Mesodermal cell (in vitro differentiated cells): Measurements from ENCODE around the gene PKD1.
"Not testable (repeated sequence)": the region's sequence is repeated elsewhere in the genome, so short reads cannot be mapped to it uniquely, and the experiment has no call there.

ENCODE experiments used
- H3K27ac ChIP-seq: 2 replicates; pipeline ENCODE4 v1.7.0; 2013; ENCODE audit warnings: mild to moderate bottlenecking, low read depth, low read length, moderate library complexity; ENCODE audit not compliant: severe bottlenecking
- H3K36me3 ChIP-seq: 2 replicates; pipeline ENCODE4 v1.7.1; 2013; ENCODE audit warnings: mild to moderate bottlenecking, low read length, moderate library complexity; ENCODE audit not compliant: control insufficient read depth, insufficient read depth
- H3K4me1 ChIP-seq: one replicate; pipeline ENCODE4 v1.7.1; 2013; ENCODE audit warnings: mild to moderate bottlenecking, low read length; ENCODE audit not compliant: insufficient read depth, control insufficient read depth, poor library complexity, severe bottlenecking
- H3K4me3 ChIP-seq: 2 replicates; pipeline ENCODE4 v1.7.0; 2013; ENCODE audit warnings: low read length, control low read depth, mild to moderate bottlenecking; ENCODE audit not compliant: insufficient read depth, poor library complexity, severe bottlenecking; ENCODE audit errors: extremely low read depth
- H3K9me3 ChIP-seq: 2 replicates; pipeline ENCODE4 v1.7.1; 2013; ENCODE audit warnings: mild to moderate bottlenecking, low read length, moderate library complexity; ENCODE audit not compliant: control insufficient read depth
- WGBS, 2 experiments: methylation state at CpG; one replicate each; pipeline ENCODE4 v1.1.5; 2013; ENCODE audit warnings: missing lambda C conversion rate in 2 of 2; ENCODE audit not compliant: insufficient coverage in 2 of 2; 5-methylcytosine and 5-hydroxymethylcytosine counted together

The PKD1 gene

DNA sequence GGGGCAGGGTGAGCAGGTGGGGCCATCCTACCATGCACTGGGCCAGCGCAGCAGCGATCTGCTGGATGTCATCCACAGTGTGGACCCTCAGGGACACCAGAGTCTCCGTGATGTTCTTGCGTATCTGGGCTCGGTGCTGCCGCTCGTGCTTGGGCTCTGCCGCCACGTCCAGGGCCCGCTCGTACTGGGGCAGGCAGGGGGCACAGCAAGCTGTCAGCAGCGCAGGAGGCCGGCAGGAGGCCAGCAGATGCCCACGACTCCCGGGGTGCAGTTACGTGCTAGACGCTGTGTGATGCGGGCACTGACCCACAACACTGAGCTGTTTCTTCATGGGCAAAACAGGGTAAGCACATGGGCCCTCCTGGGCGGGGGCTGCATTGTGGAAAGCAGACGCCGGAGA lies 30.4 kb downstream of the PKD1 start:
- not testable (repeated sequence) for H3K27ac ChIP-seq, H3K4me3 ChIP-seq, H3K9me3 ChIP-seq, H3K4me1 ChIP-seq
- WGBS, 2 experiments = 94% methylated on average over 8 to 21 of the region's 21 CpGs
- peaks cover 19% of the 10 kb centered on the region for H3K36me3 ChIP-seq

DNA sequence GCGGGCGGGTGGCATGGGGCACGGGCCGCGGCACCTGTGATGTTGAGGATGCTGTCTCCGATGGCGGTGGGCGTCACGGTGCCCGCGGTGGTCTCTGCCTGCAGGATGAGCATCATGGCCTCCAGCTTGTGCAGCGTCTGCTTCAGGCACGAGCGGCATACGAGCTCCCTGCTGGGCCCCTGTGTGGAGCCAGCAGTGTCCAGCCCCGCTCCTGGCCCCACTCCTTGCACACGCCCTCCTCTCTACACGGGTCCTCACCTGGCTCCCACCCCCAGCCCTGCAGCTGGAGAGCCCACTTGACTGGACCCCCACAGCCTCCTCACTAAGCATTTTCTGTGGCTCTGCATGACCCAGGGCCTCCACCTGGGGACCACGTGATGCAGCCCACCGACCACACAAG lies 31.2 kb downstream of the PKD1 start:
- peaks cover 22% of the 10 kb centered on the region for H3K36me3 ChIP-seq
- H3K27ac ChIP-seq, H3K4me3 ChIP-seq, H3K4me1 ChIP-seq, H3K9me3 ChIP-seq: not testable (repeated sequence)
- WGBS, 2 experiments = 96 to 97% methylated on average over 11 of the region's 20 CpGs

DNA sequence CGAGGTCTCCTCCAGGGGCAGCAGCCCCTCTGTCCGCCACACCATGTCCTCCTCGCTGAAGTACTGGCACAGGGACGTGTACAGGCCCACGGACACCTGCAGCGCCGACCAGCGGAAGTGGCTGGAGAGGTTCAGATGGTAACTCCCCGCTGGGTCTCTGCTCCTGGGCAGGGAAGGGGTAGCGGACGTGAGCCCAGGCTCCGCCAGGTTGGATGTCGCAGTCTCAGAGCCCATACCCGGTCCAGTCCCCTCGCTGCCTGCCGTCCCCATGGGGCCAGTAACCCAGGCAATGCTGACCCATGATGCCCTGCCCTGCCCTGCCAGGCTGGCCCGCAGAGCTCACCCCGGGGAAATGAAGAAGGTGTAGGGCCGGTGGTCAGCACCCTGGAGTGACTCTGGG lies 33.2 kb downstream of the PKD1 start:
- peaks cover 24% of the 10 kb centered on the region for H3K36me3 ChIP-seq
- no peaks in the 10 kb centered on the region for H3K4me1 ChIP-seq
- H3K9me3 ChIP-seq = no peaks in the 10 kb centered on the region
- no peak overlapping the region for H3K4me3 ChIP-seq
- no peak overlapping the region for H3K27ac ChIP-seq
- 97 to 99% methylated on average over 18 to 19 of the region's 19 CpGs for WGBS, 2 experiments

DNA sequence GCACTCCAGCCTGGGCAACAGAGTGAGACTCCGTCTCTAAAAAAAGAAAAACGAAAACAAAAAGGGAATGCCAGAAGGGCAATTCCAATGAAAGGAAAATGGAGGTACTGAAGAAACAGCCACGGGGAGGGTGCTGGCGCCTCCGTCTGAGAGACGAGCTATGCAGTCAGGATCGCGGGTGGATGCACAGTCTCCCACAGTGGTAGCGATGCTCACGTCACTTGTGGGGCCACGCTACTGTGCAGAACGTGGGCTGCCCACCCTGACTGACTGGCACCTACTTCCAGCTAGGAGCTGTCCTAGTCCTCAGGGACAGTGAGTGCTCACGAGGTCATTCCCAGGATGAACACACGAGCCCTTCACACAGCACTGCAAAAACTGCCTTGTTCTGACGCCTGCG lies 34.1 kb downstream of the PKD1 start:
- not testable (repeated sequence) for H3K9me3 ChIP-seq, H3K4me1 ChIP-seq, H3K4me3 ChIP-seq, H3K27ac ChIP-seq
- 93 to 95% methylated on average over 5 to 8 of the region's 16 CpGs for WGBS, 2 experiments
- H3K36me3 ChIP-seq = peaks cover 21% of the 10 kb centered on the region

DNA sequence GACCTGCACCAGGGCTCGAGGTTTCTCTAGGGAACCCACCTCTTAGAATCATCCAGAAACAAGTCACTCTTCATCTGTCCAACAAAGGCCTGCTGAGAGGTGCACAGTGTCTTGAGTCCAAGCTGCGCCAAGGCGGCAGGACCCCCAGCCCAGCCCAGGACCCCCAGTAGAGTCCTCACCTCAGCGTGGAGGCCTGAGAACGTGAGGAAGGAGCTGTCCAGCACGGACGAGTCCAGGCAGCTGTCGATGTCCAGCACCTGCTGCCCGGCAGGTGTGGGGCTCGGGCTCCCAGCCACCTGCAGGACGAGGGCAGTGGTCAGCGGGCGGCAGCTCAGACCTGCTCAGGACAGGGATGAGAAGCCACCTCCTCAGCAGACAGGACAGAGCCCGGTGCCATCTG lies 38.0 kb downstream of the PKD1 start:
- H3K9me3 ChIP-seq, H3K27ac ChIP-seq, H3K4me3 ChIP-seq, H3K4me1 ChIP-seq: not testable (repeated sequence)
- peaks cover 47% of the 10 kb centered on the region for H3K36me3 ChIP-seq
- WGBS, 2 experiments = 95 to 100% methylated on average over 2 to 4 of the region's 14 CpGs

DNA sequence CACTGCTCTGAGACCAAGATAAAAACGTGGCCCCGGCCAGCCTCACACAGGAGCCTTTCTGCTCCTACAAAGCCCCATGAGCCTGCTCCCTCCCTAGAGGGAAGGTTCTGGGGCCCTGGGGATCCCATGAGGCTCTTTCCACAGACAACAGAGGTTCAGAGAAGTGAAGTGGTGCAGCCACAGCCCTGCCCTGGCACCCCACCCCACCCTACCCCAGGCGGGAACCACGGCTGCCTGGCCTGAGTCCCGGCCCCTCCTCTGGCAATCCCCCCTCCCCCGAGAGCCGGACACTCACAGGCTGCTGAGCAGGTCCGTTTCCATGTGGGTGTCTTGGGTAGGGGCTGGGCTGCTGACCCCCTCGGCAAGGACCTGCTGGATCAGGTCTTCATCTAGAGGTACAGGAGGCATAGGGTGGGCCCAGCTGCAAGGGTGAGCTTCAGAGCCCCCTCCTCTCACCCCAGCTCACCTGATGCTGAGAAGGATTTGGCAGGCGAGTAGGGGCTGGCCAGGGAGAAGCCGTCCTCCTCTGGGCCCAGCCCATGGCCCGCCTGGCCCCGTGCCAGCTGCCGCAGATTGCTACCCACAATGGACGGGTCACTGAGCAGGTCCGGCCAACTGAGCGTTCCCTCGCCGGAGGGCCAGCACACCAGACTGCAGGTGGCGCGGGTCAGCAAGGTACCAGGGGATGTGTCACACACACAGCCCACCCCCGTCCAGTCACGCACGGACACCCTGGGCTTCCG lies 38.7 kb downstream of the PKD1 start:
- Histone ChIP-seq H3K4me3 (no peak overlapping the region), H3K9me3 (no peaks in the 10 kb centered on the region), H3K4me1 (peaks cover 3% of the 10 kb centered on the region), H3K27ac (no peak overlapping the region), H3K36me3 (peaks cover 50% of the 10 kb centered on the region)
- 98 to 99% methylated on average over 8 to 13 of the region's 25 CpGs for WGBS, 2 experiments

DNA sequence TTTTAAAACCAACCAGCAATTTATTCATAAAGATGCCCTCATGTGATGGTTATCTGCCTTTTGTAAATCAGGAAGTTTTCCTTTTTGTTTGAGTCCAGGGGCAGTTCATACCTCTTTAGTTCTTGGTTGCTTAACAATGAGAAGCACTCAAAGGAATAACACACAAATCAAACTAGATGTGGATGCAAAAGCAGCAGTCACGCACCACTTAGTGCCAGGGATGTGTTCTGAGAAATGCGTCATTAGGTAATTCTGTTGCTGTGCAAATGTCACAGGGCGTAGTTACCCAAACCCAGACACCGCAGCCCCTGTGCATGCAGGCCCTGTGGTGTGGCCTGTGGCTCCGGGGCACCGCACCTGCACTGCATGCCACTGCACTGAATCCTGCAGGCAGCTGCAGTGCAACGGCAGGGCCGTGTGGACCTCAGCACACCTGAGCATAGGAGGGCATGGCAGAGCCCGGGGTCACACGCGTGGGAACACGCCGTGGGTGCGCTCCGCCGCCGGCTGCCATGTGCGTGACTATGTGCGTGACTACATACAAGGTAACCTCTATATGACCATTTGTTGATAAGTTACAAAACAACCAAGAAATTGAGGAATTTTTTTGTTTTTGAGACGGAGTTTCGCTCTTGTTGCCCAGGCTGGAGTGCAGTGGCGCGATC lies 39.6 kb downstream of the PKD1 start:
- peaks cover 7% of the 10 kb centered on the region for H3K4me1 ChIP-seq
- WGBS, 2 experiments = 98 to 99% methylated on average over 14 to 18 of the region's 23 CpGs
- no peak overlapping the region for H3K27ac ChIP-seq
- peaks cover 56% of the 10 kb centered on the region for H3K36me3 ChIP-seq
- H3K9me3 ChIP-seq = no peaks in the 10 kb centered on the region
- H3K4me3 ChIP-seq = no peak overlapping the region

DNA sequence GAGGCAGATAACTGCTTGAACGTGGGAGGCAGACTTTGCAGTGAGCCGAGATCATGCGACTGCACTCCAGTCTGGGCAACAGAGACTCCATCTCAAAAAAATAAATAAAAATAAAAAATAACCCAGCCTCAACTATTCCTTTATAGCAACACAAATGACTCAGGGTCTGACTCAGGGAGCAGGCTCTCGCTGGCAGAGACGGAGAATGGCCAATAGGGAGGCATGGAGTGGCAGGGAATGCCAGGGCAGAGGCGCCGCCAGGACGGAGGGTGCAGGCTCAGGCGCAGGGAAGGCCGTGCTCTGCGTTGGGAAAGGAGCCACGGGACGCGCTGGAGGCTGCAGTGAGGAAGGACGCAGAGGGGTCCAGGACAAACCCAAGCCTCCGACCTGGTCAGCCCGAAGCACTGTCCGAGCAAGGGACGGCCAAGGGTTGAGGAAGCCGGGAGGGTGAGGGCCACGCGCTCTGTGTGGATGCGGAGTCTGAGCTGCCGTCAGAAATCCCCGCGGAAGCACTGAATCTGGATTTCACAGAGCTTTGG lies 40.3 kb downstream of the PKD1 start:
- H3K4me1 ChIP-seq = peaks cover 7% of the 10 kb centered on the region
- no peak overlapping the region for H3K27ac ChIP-seq
- no peaks in the 10 kb centered on the region for H3K9me3 ChIP-seq
- no peak overlapping the region for H3K4me3 ChIP-seq
- WGBS, 2 experiments = 96 to 97% methylated on average over 21 to 25 of the region's 26 CpGs
- H3K36me3 ChIP-seq = peaks cover 52% of the 10 kb centered on the region

DNA sequence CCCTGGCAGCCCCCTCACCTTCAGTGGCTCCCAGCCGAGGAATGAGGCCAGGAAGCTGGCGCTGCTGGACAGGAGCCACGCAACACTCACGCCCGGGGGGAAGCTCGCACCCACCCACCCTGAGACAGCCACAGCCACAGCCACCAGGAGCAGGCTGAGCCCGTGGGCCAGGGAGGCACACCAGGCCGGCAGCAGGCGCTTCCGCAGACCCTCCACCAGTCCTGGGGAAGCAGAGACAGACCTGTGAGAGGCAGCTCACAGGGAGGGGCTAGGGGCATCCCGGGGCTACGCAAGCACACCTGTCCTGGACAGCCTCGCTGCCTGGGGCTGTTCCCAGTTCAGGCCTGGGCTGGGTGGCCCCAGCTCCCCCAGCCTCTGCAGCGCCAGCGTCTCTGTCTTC lies 41.9 kb downstream of the PKD1 start:
- Histone ChIP-seq H3K4me1 (peaks cover 7% of the 10 kb centered on the region), H3K27ac (no peak overlapping the region), H3K4me3 (no peak overlapping the region), H3K36me3 (peaks cover 52% of the 10 kb centered on the region), H3K9me3 (no peaks in the 10 kb centered on the region)
- WGBS, 2 experiments = 91 to 94% methylated on average over 8 to 15 of the region's 15 CpGs

DNA sequence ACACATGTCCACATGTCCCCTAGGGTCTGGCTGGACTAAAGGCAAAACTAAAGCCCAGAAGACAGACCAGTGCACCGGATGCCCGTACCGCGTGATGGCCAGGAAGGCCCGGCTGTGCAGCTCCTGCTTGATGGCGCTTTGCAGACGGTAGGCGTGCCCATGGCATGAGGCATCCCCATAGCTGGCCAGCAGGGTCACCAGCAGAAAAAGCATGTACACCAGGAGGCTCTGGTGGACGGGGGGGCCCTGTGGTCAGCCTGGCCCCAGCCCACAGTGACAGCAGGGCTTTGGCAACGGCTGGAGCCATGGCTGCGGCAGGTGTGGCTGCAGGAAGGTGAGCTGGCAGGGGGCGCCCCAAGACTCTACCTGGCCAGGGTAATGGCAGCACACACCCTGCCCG lies 42.8 kb downstream of the PKD1 start:
- H3K9me3 ChIP-seq = no peaks in the 10 kb centered on the region
- no peak overlapping the region for H3K27ac ChIP-seq
- H3K4me3 ChIP-seq = no peak overlapping the region
- 98 to 99% methylated on average over 12 to 13 of the region's 13 CpGs for WGBS, 2 experiments
- peaks cover 55% of the 10 kb centered on the region for H3K36me3 ChIP-seq
- peaks cover 7% of the 10 kb centered on the region for H3K4me1 ChIP-seq

DNA sequence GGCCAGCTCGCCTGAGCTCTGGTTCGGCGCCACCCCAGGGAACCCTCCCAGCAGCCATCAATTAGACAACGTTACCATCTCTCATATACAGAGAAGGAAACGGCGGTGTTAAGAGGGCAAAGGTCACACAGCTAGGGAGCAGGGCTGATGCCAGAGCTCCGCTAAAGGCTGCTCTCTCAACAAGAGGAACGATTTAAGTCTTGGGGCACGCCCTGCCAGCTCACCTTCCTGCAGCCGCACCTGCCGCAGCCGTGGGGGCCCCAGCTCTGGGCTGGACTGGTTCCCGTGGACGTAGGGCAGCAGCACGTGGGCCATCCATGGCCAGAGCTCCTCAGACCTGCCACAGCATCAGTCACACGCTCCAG lies 43.5 kb downstream of the PKD1 start:
- peaks cover 59% of the 10 kb centered on the region for H3K36me3 ChIP-seq
- no peak overlapping the region for H3K4me3 ChIP-seq

More for the DNA sequence above, 43.5 kb downstream of the PKD1 start:
- Histone ChIP-seq H3K4me1 (peaks cover 7% of the 10 kb centered on the region), H3K9me3 (no peaks in the 10 kb centered on the region), H3K27ac (no peak overlapping the region)
- 86 to 92% methylated on average over 15 to 16 of the region's 16 CpGs for WGBS, 2 experiments
